HG03432 (cell line): ENCODE data around the gene VASH1.

ENCODE experiments used
- ATAC-seq: cut with Tn5 transposase; IDR thresholded peaks from one replicate; pipeline ENCODE4 v1.9.1; 2021; ENCODE audit warnings: mild to moderate bottlenecking, moderate library complexity; ENCODE audit not compliant: unreplicated experiment

Gene VASH1

DNA sequence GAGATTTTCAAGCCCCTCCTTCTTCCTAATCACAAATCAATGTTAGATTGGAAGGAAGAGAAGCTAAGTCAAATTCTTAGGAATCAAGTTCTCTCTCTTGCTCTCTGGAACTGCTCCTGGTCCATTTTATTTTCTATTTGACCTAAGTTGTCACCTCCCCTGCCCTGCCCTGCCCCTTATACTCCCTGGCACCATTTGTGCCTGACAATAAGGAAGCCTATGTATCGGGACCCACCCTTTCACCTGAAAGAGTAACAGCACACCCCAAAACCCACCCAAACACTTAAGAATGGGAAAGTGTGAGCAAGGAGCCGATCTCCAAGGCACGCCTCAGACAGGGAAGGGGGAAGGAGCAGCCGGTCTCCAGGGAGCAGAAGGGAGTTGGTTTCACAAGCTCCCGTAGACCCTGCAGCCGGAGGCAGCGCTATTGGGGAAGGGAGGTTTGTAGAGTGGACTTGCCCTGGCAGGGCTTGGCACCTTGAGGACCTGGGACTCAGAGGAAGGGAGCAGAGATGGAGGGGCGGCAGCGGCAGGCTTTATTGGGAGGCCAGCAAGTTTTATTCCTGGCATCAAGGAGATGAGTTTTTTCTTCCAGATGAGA, 66.5 kb downstream of the VASH1 start:
- no peak for ATAC-seq

- no peak for ATAC-seq
Observed at GRCh38 chr14:76828339-76829012, 67.2 kb downstream of the VASH1 start.

DNA sequence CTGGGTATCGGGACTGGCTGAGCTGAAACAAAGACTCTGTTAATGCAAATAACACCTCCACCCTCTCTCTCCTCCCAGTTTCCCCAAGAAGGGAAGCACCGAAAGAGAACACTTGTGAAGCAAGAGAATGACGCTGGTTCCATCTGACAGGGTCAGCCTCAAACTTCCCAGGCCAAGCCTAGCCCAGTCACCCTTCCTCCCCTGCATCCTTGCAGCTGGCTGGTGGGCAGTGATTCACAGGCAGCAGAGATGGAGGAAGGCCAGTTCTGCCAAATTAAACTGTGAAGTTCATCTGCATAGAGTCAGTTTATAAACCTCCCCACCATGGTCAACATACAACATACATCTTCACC, 67.7 kb downstream of the VASH1 start:
- no peak for ATAC-seq

- no peak for ATAC-seq
Observed at GRCh38 chr14:76829650-76830421, 68.6 kb downstream of the VASH1 start.

- ATAC-seq: no peak
Observed at GRCh38 chr14:76830556-76830955, 69.3 kb downstream of the VASH1 start.

GRCh38 chr14:76832503-76832988, 71.3 kb downstream of the VASH1 start:
- no peak for ATAC-seq
